ENCODE results near the gene UBE2N.
"Not testable (repeated sequence)": the region's sequence is repeated elsewhere in the genome, so short reads cannot be mapped to it uniquely, and the experiment has no call there.

Gene UBE2N

GRCh38 chr12:93442411-93443340 is 929 bp upstream of the UBE2N start:
- DNase-seq (ENCODE audit: low read depth): no peak

- DNase-seq (ENCODE audit: low read depth): no peak
Observed at GRCh38 chr12:93441081-93441616, 598 bp downstream of the UBE2N start.

- no peak for DNase-seq (ENCODE audit: low read depth)
Observed at GRCh38 chr12:93440043-93440835, 1.5 kb downstream of the UBE2N start.

- DNase-seq (ENCODE audit: low read depth): no peak
Observed at GRCh38 chr12:93438266-93439050, 3.3 kb downstream of the UBE2N start.

GRCh38 chr12:93434256-93434865 is 7.4 kb downstream of the UBE2N start:
- DNase-seq (ENCODE audit: low read depth): no peak

- not testable (repeated sequence) for DNase-seq (ENCODE audit: low read depth)
Observed at GRCh38 chr12:93432031-93432430, 9.7 kb downstream of the UBE2N start.

- DNase-seq (ENCODE audit: low read depth): no peak
Observed at GRCh38 chr12:93430280-93430679, 11.5 kb downstream of the UBE2N start.

GRCh38 chr12:93429852-93430251 is 11.9 kb downstream of the UBE2N start:
- no peak for DNase-seq (ENCODE audit: low read depth)

GRCh38 chr12:93429448-93429847 is 12.3 kb downstream of the UBE2N start:
- DNase-seq (ENCODE audit: low read depth): no peak

GRCh38 chr12:93427779-93428564 is 13.8 kb downstream of the UBE2N start:
- DNase-seq (ENCODE audit: low read depth): no peak

GRCh38 chr12:93426412-93426805 is 15.3 kb downstream of the UBE2N start:
- DNase-seq (ENCODE audit: low read depth): no peak

GRCh38 chr12:93425736-93426411 is 15.9 kb downstream of the UBE2N start:
- DNase-seq (ENCODE audit: low read depth): no peak

- DNase-seq (ENCODE audit: low read depth): no peak
Observed at GRCh38 chr12:93422050-93422449, 19.7 kb downstream of the UBE2N start.

- DNase-seq (ENCODE audit: low read depth): no peak
Observed at GRCh38 chr12:93419388-93420034, 22.2 kb downstream of the UBE2N start.

GRCh38 chr12:93417967-93418480 is 23.7 kb downstream of the UBE2N start:
- DNase-seq (ENCODE audit: low read depth): no peak

- peak; percentile 47 for DNase-seq (ENCODE audit: low read depth)
Observed at GRCh38 chr12:93415723-93416464, 25.9 kb downstream of the UBE2N start.

- DNase-seq (ENCODE audit: low read depth): no peak
Observed at GRCh38 chr12:93413064-93413463, 28.7 kb downstream of the UBE2N start.

GRCh38 chr12:93412396-93412795 is 29.4 kb downstream of the UBE2N start:
- not testable (repeated sequence) for DNase-seq (ENCODE audit: low read depth)

- DNase-seq (ENCODE audit: low read depth): not testable (repeated sequence)
Observed at GRCh38 chr12:93411060-93411459, 30.7 kb downstream of the UBE2N start.
